Measurements from ENCODE around the gene TTLL3.
"Not testable (repeated sequence)": the region's sequence is repeated elsewhere in the genome, so short reads cannot be mapped to it uniquely, and the experiment has no call there.

The TTLL3 gene

GRCh38 chr3:9843715-9844438 is 33.8 kb downstream of the TTLL3 start, which contains the start of gene RPUSD3:
Gene RPUSD3 (minus strand): TSS chr3:9844008. CDS start chr3:9843990, 18 bp downstream.
- DNase-seq (ENCODE audit: low spot score): peak; percentile 100

- no peak for DNase-seq (ENCODE audit: low spot score)
These were observed 36.2 kb downstream of the TTLL3 start for GRCh38 chr3:9846231-9846630.

- DNase-seq (ENCODE audit: low spot score): no peak
These were observed 36.9 kb downstream of the TTLL3 start for GRCh38 chr3:9846931-9847488.

GRCh38 chr3:9847870-9848269 is 37.8 kb downstream of the TTLL3 start:
- not testable (repeated sequence) for DNase-seq (ENCODE audit: low spot score)

GRCh38 chr3:9848860-9849259 is 38.8 kb downstream of the TTLL3 start:
- not testable (repeated sequence) for DNase-seq (ENCODE audit: low spot score)

- DNase-seq (ENCODE audit: low spot score): not testable (repeated sequence)
These were observed 41.3 kb downstream of the TTLL3 start for GRCh38 chr3:9851383-9851782.

GRCh38 chr3:9851926-9852325 is 41.9 kb downstream of the TTLL3 start:
- not testable (repeated sequence) for DNase-seq (ENCODE audit: low spot score)

GRCh38 chr3:9852528-9852927 is 42.5 kb downstream of the TTLL3 start:
- DNase-seq (ENCODE audit: low spot score): no peak

GRCh38 chr3:9854291-9854940 is 44.4 kb downstream of the TTLL3 start:
- not testable (repeated sequence) for DNase-seq (ENCODE audit: low spot score)

- DNase-seq (ENCODE audit: low spot score): no peak
These were observed 45.5 kb downstream of the TTLL3 start for GRCh38 chr3:9855594-9855993.

GRCh38 chr3:9859530-9860025 is 49.5 kb downstream of the TTLL3 start:
- no peak for DNase-seq (ENCODE audit: low spot score)

- no peak for DNase-seq (ENCODE audit: low spot score)
These were observed 51.1 kb downstream of the TTLL3 start for GRCh38 chr3:9861201-9861600.

GRCh38 chr3:9861626-9862130 is 51.6 kb downstream of the TTLL3 start:
- no peak for DNase-seq (ENCODE audit: low spot score)

GRCh38 chr3:9862391-9863057 is 52.5 kb downstream of the TTLL3 start:
- DNase-seq (ENCODE audit: low spot score): peak; percentile 85

GRCh38 chr3:9863058-9863772 is 53.2 kb downstream of the TTLL3 start:
- DNase-seq (ENCODE audit: low spot score): no peak

GRCh38 chr3:9864200-9864927 is 54.3 kb downstream of the TTLL3 start:
- peak; percentile 27 for DNase-seq (ENCODE audit: low spot score)

GRCh38 chr3:9865125-9865637 is 55.1 kb downstream of the TTLL3 start:
- DNase-seq (ENCODE audit: low spot score): not testable (repeated sequence)

- no peak for DNase-seq (ENCODE audit: low spot score)
These were observed 56.6 kb downstream of the TTLL3 start for GRCh38 chr3:9866639-9867038.

GRCh38 chr3:9867106-9867505 is 57.0 kb downstream of the TTLL3 start:
- DNase-seq (ENCODE audit: low spot score): no peak

GRCh38 chr3:9869955-9870354 is 59.9 kb downstream of the TTLL3 start:
- no peak for DNase-seq (ENCODE audit: low spot score)

- DNase-seq (ENCODE audit: low spot score): no peak
These were observed 60.9 kb downstream of the TTLL3 start for GRCh38 chr3:9870978-9871377.
